ENCODE results near the gene SNX25. TPM values are rescaled to one million over a fixed set of nuclear protein-coding genes. Genes with fewer than 3 reads are reported as not detected.

Gene SNX25
- total RNA-seq, 3 donors from 2014 or later (not counting 1 experiment from before 2014, with no cell fraction given) = 15.5 to 18.0 (median 16.6) TPM

GRCh38 chr4:185374027-185374426 is 164.6 kb downstream of the SNX25 start:
- Histone ChIP-seq H3K9me3 (ENCODE audit: control insufficient read depth, insufficient read depth, low read length) (no peaks in the 10 kb centered on the region), H3K4me3 (ENCODE audit: low read length) (no peak overlapping the region), H3K36me3 (ENCODE audit: control insufficient read depth, insufficient read depth, low read length) (peaks cover 4% of the 10 kb centered on the region), H3K4me1 (ENCODE audit: control insufficient read depth, insufficient read depth, low read length) (no peaks in the 10 kb centered on the region), H3K27me3 (ENCODE audit: control insufficient read depth, insufficient read depth, low read length) (no peaks in the 10 kb centered on the region), H3K27ac (ENCODE audit: low read length) (no peak overlapping the region)
- intact Hi-C loops (cut with micrococcal nuclease) = no loop called here
- H3K27me3 Mint-ChIP-seq (ENCODE audit: low read depth in 2 of 2) = no peaks in the 10 kb centered on the region
- no peak for DNase-seq
- H3K9me3 Mint-ChIP-seq = no peaks in the 10 kb centered on the region
- WGBS (ENCODE audit: insufficient coverage) = 55% methylated on average over 6 of the region's 7 CpGs
- H3K4me1 Mint-ChIP-seq = peaks cover 0 to 4% of the 10 kb centered on the region in 2 donors
- H3K36me3 Mint-ChIP-seq = no peaks in the 10 kb centered on the region
- no peak for TF ChIP-seq CTCF (IDR thresholded peaks at IDR 0.05)
- H3K4me3 Mint-ChIP-seq = no peak overlapping the region
- no peak overlapping the region for H3K27ac Mint-ChIP-seq
- ATAC-seq = no peak

GRCh38 chr4:185374573-185374972 is 165.2 kb downstream of the SNX25 start:
- H3K27me3 Mint-ChIP-seq (ENCODE audit: low read depth in 2 of 2) = no peaks in the 10 kb centered on the region
- DNase-seq (no peak), ATAC-seq (no peak)
- H3K4me1 Mint-ChIP-seq = peaks cover 0 to 4% of the 10 kb centered on the region in 2 donors
- Histone ChIP-seq H3K4me1 (ENCODE audit: control insufficient read depth, insufficient read depth, low read length) (no peaks in the 10 kb centered on the region), H3K36me3 (ENCODE audit: control insufficient read depth, insufficient read depth, low read length) (peaks cover 4% of the 10 kb centered on the region), H3K9me3 (ENCODE audit: control insufficient read depth, insufficient read depth, low read length) (no peaks in the 10 kb centered on the region), H3K27me3 (ENCODE audit: control insufficient read depth, insufficient read depth, low read length) (no peaks in the 10 kb centered on the region), H3K4me3 (ENCODE audit: low read length) (no peak overlapping the region), H3K27ac (ENCODE audit: low read length) (no peak overlapping the region)
- no peak for TF ChIP-seq CTCF (IDR thresholded peaks at IDR 0.05)
- no peaks in the 10 kb centered on the region for H3K9me3 Mint-ChIP-seq
- no peak overlapping the region for H3K27ac Mint-ChIP-seq
- no peak overlapping the region for H3K4me3 Mint-ChIP-seq
- WGBS (ENCODE audit: insufficient coverage) = 27% methylated on average over 5 of the region's 6 CpGs
- no peaks in the 10 kb centered on the region for H3K36me3 Mint-ChIP-seq
- intact Hi-C loops (cut with micrococcal nuclease) = no loop called here

GRCh38 chr4:185378264-185378663 is 168.9 kb downstream of the SNX25 start:
- Mint-ChIP-seq H3K4me3 (no peak overlapping the region), H3K36me3 (no peaks in the 10 kb centered on the region), H3K27ac (no peak overlapping the region), H3K9me3 (no peaks in the 10 kb centered on the region), H3K27me3 (ENCODE audit: low read depth in 2 of 2) (peaks cover 8 to 13% of the 10 kb centered on the region in 2 donors), H3K4me1 (peaks cover 0 to 4% of the 10 kb centered on the region in 2 donors)
- Histone ChIP-seq H3K9me3 (ENCODE audit: control insufficient read depth, insufficient read depth, low read length) (no peaks in the 10 kb centered on the region), H3K27ac (ENCODE audit: low read length) (no peak overlapping the region), H3K27me3 (ENCODE audit: control insufficient read depth, insufficient read depth, low read length) (no peaks in the 10 kb centered on the region), H3K4me3 (ENCODE audit: low read length) (no peak overlapping the region), H3K36me3 (ENCODE audit: control insufficient read depth, insufficient read depth, low read length) (no peaks in the 10 kb centered on the region), H3K4me1 (ENCODE audit: control insufficient read depth, insufficient read depth, low read length) (no peaks in the 10 kb centered on the region)
- no peak for DNase-seq
- ATAC-seq = no peak
- no peak for TF ChIP-seq CTCF (IDR thresholded peaks at IDR 0.05)
- WGBS (ENCODE audit: insufficient coverage) = over 99% methylated on average over 6 of the region's 6 CpGs
- intact Hi-C loops (cut with micrococcal nuclease) = no loop called here

Measured in natural killer cell (primary cell).